Mucosa of rectum (tissue), 2 donors: ENCODE measurements around the gene EXD3.

Source experiments
- H3K27ac ChIP-seq, 2 donors: one replicate each; pipeline ENCODE4 v1.7.0; 2013; ENCODE audit warnings: inconsistent platforms in 2 of 2, low read depth in 2 of 2, low read length in 2 of 2
- H3K27me3 ChIP-seq, 2 donors: one replicate each; pipeline ENCODE4 v1.7.0; 2013; ENCODE audit warnings: low read length in 2 of 2; ENCODE audit not compliant: control insufficient read depth in 2 of 2, insufficient read depth in 2 of 2
- H3K36me3 ChIP-seq, 2 donors: one replicate each; pipeline ENCODE4 v1.7.0; 2013; ENCODE audit warnings: low read length in 2 of 2; ENCODE audit not compliant: control insufficient read depth in 2 of 2, insufficient read depth in 2 of 2
- H3K4me1 ChIP-seq, 2 donors: one replicate each; pipeline ENCODE4 v1.7.0; 2013; ENCODE audit warnings: low read length in 2 of 2, mild to moderate bottlenecking in 1 of 2; ENCODE audit not compliant: control insufficient read depth in 2 of 2, insufficient read depth in 2 of 2
- H3K4me3 ChIP-seq, 2 donors: one replicate each; pipeline ENCODE4 v1.7.0; 2013; ENCODE audit warnings: low read length in 2 of 2
- H3K9ac ChIP-seq, 2 donors: one replicate each; pipeline ENCODE4 v1.7.0; 2013; ENCODE audit warnings: low read length in 2 of 2, low read depth in 1 of 2, mild to moderate bottlenecking in 1 of 2
- H3K9me3 ChIP-seq, 2 donors: one replicate each; pipeline ENCODE4 v1.7.0; 2013; ENCODE audit warnings: low read length in 2 of 2; ENCODE audit not compliant: control insufficient read depth in 2 of 2
- donor health status: healthy.
- donor health status: Normal muscosa, but diverticular disease.

EXD3 gene

DNA sequence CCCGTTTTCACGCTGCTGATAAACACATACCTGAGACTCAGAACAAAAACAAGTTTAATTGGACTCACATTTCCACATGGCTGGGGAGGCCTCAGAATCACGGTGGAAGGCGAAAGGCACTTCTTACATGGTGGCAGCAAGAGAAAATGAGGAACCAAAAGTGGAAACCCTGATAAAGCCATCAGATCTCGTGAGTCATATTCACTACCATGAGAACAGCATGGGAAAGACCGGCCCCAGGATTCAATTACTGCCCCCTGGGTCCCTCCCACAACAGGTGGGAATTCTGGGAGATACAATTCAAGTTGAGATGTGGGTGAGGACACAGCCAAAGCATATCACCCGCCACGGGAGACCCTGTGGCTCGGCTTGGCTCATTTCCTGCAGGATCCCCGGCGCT is 20.2 kb downstream of the EXD3 start:
- Histone ChIP-seq H3K36me3 (peaks cover 0 to 8% of the 10 kb centered on the region in 2 donors), H3K4me3 (no peak overlapping the region), H3K27me3 (no peaks in the 10 kb centered on the region), H3K9me3 (no peaks in the 10 kb centered on the region), H3K27ac (no peak overlapping the region), H3K9ac (no peak overlapping the region), H3K4me1 (peaks cover 14 to 16% of the 10 kb centered on the region in 2 donors)

DNA sequence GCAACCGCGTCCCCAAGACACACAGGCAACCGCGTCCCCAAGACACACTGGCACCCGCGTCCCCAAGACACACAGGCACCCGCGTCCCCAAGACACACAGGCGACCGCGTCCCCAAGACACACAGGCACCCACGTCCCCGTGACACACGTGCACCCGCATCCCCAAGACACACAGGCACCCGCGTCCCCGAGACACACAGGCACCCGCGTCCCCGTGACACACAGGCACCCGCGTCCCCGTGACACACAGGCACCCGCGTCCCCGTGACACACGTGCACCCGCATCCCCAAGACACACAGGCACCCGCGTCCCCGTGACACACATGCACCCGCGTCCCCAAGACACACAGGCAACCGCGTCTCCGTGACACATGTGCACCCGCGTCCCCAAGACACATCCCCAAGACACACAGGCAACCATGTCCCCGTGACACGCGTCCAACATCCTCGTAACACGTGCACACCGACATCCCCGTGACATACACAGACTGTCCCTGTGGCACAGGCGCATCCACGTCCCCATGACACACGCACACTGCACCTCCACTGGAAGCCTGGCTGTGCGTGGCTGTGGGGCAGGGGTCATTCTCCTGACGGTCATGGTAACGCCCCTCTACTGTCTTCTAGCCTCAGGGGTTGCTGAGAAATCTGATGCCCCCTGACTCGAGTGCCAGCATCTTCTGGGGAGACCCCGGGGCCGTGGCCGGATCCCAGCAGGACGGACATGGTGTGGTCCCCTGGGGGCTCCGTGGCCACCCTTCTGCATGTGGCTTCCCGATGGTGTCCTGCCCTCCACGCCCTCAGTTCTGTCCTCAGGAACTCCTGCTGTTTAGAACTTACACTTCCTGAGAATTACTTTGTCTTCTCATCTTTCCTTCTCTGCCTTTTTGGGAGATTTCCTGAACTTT is 24.1 kb downstream of the EXD3 start:
- Histone ChIP-seq H3K27me3 (no peaks in the 10 kb centered on the region), H3K9ac (no peak overlapping the region), H3K27ac (no peak overlapping the region), H3K4me1 (peaks cover 0 to 8% of the 10 kb centered on the region in 2 donors), H3K4me3 (no peak overlapping the region), H3K9me3 (no peaks in the 10 kb centered on the region), H3K36me3 (peaks cover 0 to 10% of the 10 kb centered on the region in 2 donors)

DNA sequence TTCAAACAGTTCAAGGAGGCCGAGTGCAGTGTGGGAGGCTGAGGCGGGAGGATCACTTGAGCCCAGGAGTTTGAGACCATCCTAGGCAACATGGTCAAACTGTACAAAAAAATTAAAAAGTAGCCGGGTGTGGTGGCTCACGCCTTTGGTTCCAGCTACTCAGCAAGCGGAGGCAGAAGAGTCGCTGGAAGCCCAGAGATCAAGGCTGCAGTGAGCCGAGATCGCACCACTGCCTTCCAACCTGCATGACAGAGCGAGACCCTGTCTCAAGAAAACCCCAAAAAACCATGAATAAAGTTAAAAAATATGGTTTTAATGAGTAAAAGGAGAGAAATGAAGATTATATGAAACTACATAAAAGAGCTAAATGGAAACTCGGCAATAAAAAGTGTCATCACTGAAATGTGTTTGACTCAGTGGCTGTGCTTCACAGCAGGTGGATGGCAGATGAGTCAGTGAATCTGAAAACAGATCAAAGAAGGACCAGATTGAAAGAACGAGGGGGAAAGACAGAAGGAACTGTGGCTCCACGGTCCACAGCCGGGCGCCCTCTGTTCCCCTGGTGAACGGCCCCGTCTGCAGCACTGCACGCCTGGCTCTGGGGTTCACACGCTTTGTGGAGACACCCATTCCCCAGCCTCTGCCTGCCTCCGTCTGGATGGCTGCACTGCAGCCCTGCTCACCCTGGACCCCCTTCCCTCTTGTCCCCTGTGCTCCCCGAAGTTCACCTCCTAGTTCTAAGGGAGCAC is 25.1 kb downstream of the EXD3 start:
- no peak overlapping the region for H3K4me3 ChIP-seq
- H3K27me3 ChIP-seq = no peaks in the 10 kb centered on the region
- H3K36me3 ChIP-seq = peaks cover 0 to 10% of the 10 kb centered on the region in 2 donors
- H3K9me3 ChIP-seq = no peaks in the 10 kb centered on the region
- H3K4me1 ChIP-seq = peaks cover 0 to 8% of the 10 kb centered on the region in 2 donors
- H3K9ac ChIP-seq = no peak overlapping the region
- H3K27ac ChIP-seq = no peak overlapping the region

DNA sequence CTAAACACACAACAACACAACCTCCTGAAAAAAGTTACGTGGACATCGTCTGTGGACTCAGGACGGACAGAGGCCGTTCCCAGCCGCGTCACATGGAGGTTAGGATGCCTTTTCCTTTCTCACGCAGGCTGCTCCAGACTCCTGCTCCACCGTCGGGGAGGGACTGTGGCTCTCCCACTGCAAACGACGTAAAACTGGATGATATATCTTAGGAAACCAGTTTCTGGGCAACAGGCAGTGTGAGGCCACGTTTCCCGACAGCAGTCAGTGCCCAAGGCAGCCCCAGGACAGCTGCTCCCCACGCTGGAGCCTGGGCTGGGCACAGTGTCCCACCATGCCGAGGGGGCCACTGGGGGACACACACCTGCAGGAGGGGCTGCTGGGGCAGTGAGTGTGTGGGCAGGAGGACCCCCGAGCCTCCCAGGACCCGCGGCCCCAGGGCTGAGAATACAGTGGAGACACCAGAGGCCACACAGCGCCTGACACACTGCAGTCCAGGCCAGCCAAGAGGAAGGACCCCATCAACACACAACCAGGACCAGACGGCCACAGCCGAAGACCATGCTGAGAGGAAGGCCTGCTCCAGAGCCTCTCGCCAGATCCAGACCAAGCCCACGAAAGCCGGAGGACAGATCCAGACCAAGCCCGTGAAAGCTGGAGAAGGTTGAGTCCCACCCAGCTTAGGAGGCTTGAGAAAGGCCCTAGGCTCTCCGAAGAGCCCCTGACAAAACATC is 26.2 kb downstream of the EXD3 start:
- H3K36me3 ChIP-seq = peaks cover 0 to 6% of the 10 kb centered on the region in 2 donors
- H3K4me3 ChIP-seq = no peak overlapping the region
- H3K4me1 ChIP-seq = peaks cover 0 to 8% of the 10 kb centered on the region in 2 donors
- no peak overlapping the region for H3K27ac ChIP-seq
- H3K9ac ChIP-seq = no peak overlapping the region
- H3K9me3 ChIP-seq = no peaks in the 10 kb centered on the region
- H3K27me3 ChIP-seq = no peaks in the 10 kb centered on the region

DNA sequence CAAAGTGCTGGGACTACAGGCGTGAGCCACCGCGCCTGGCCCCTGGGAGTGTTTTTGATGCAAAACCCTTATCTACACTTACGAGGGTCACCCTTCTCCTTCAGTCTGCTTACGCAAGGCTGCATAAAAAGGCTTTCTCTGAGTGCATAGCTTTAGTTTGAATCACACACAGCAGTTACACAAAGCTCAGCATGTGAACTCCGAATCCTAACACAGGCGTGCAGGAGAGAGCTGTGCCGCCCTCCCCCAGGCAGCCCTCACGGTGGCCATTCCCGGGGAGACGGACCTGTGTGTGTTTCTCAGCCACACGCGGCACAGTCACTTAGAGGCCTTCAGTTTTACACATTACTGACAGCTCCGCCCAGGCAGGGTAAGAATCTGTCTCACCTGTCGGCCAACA is 26.7 kb downstream of the EXD3 start:
- Histone ChIP-seq H3K27me3 (no peaks in the 10 kb centered on the region), H3K9ac (no peak overlapping the region), H3K4me3 (no peak overlapping the region), H3K4me1 (peaks cover 0 to 9% of the 10 kb centered on the region in 2 donors), H3K9me3 (no peaks in the 10 kb centered on the region), H3K36me3 (peaks cover 0 to 4% of the 10 kb centered on the region in 2 donors), H3K27ac (no peak overlapping the region)

DNA sequence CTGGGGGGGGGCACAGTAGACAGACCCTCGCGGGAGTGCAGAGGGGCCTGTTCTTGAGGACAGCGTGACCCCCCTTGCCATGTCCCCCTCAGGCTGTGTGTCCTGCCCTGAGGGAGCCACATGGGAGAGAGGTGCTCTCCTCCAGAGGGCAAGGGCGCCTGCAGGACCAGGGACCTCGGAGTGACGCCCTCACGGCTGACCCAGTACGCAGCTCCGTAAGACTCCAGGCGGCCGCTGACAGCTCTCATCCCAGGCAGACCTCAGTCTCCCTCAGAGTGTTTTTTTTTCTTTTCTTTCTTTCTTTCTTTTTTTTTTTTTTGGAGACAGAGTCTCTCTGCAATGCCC is 27.3 kb downstream of the EXD3 start:
- peaks cover 0 to 4% of the 10 kb centered on the region in 2 donors for H3K36me3 ChIP-seq

DNA sequence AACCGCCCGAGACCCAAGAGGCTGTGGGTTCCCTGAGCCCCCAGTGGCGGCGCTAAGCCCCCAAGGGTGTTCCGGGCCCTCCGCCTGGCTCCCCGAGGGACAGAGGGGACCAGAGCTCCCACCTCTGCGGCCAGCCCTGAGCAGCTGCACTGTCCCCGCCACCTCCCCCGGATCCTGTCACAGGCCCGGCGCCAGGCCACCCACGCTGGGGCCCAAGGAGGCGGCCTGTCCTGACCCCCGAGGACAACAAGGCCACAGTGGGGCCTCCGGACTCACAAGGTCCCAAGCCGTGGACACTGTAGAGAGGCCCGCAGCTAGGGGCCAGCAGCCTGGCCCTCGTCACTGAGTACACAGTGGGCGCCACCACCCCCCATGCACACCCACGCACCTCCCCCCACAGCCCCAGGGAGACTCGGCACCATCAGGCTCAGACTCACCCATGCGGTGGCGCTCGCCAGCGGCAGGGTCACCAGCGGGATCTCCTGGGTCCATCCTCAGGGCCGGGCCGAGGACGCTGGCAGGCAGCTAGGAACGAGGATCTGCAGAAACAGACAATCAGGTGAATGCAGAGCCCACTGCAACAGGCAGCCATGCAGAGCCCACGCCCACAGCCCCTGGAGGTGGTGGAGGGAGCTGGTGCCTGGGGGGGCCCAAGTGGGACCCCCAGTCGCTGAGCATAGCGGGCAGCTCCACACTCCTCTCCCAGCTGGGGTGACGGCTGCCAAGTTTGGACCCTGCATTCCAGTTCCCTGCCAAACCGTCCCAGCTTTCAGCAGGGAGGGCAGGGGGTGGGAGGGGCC is 27.9 kb downstream of the EXD3 start:
- Histone ChIP-seq H3K9me3 (no peaks in the 10 kb centered on the region), H3K36me3 (peaks cover 0 to 4% of the 10 kb centered on the region in 2 donors), H3K27ac (no peak overlapping the region), H3K27me3 (no peaks in the 10 kb centered on the region), H3K4me3 (no peak overlapping the region), H3K9ac (no peak overlapping the region), H3K4me1 (peaks cover 9 to 16% of the 10 kb centered on the region in 2 donors)

More for the DNA sequence above, 27.3 kb downstream of the EXD3 start:
- Histone ChIP-seq H3K27me3 (no peaks in the 10 kb centered on the region), H3K9ac (no peak overlapping the region), H3K4me1 (peaks cover 6 to 15% of the 10 kb centered on the region in 2 donors), H3K4me3 (no peak overlapping the region), H3K27ac (no peak overlapping the region), H3K9me3 (no peaks in the 10 kb centered on the region)

DNA sequence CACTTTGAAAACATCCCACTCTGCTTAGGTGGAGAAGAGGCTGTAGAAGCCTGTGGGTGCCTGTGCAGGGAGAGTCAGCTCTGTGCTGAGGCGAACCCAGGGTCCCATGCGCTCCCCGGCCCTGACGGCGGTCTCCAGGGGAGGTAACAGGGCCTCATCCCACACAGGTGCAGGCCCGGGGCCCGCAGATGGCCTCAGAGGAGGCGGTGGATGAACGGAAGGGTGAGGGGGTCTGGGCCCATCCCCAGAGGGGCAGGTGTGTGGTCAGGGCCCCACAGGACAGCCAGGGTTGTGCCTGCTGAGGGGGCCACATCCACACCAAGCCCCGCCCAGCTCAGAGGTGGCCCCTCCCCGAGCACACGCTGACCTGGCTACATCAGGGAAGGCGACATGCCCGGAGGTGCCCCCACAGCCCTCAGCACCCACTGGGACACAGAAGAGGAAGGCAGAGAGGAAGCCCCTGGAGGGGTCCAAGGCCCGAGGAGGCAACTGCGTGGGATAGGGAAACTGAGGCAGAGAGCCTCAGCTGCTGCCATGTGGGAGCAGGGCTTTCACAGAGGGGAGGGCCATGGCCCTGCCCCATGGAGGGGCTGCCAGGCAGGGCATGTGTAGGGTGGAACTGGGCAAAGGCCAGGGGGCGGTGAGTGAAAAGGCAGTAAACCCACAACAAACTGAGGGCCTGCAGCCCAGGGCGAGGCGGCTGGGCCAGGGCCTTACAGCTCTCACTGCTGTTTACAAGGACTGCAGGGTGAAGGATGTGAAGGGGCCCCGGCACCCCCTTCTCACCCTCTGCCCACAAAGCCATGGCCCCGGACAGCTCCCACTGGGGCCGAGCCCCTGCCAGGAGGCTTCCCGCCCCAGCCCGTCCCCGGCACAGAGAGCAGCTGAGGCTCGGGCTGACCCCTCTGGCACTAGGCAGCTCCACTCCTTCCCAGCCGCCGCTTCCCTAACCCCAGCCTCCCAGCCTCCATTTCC is 29.5 kb downstream of the EXD3 start:
- Histone ChIP-seq H3K4me1 (peaks cover 9% of the 10 kb centered on the region in 2 donors), H3K27me3 (no peaks in the 10 kb centered on the region), H3K4me3 (no peak overlapping the region), H3K27ac (no peak overlapping the region), H3K36me3 (peaks cover 0 to 2% of the 10 kb centered on the region in 2 donors), H3K9ac (no peak overlapping the region), H3K9me3 (no peaks in the 10 kb centered on the region)
